ENCODE results near the gene GRN.

DNA sequence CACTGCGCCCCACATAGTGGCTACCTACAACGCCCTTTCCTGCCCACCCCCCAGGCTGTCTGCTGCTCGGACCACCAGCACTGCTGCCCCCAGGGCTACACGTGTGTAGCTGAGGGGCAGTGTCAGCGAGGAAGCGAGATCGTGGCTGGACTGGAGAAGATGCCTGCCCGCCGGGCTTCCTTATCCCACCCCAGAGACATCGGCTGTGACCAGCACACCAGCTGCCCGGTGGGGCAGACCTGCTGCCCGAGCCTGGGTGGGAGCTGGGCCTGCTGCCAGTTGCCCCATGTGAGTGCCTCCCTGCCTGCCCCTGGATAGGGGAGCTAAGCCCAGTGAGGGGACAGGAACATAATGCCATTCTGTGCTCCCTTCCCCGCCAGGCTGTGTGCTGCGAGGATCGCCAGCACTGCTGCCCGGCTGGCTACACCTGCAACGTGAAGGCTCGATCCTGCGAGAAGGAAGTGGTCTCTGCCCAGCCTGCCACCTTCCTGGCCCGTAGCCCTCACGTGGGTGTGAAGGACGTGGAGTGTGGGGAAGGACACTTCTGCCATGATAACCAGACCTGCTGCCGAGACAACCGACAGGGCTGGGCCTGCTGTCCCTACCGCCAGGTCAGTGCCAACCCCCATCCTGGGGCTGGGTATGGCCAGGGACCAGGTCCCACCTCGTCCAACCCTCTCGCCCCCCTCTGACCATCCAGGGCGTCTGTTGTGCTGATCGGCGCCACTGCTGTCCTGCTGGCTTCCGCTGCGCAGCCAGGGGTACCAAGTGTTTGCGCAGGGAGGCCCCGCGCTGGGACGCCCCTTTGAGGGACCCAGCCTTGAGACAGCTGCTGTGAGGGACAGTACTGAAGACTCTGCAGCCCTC lies 7.1 kb downstream of the GRN start:
- no peak for TF ChIP-seq EZH2phosphoT487 (IDR thresholded peaks at IDR 0.05; ENCODE audit: borderline replicate concordance, low read length)
- TF ChIP-seq, protein P1, sequence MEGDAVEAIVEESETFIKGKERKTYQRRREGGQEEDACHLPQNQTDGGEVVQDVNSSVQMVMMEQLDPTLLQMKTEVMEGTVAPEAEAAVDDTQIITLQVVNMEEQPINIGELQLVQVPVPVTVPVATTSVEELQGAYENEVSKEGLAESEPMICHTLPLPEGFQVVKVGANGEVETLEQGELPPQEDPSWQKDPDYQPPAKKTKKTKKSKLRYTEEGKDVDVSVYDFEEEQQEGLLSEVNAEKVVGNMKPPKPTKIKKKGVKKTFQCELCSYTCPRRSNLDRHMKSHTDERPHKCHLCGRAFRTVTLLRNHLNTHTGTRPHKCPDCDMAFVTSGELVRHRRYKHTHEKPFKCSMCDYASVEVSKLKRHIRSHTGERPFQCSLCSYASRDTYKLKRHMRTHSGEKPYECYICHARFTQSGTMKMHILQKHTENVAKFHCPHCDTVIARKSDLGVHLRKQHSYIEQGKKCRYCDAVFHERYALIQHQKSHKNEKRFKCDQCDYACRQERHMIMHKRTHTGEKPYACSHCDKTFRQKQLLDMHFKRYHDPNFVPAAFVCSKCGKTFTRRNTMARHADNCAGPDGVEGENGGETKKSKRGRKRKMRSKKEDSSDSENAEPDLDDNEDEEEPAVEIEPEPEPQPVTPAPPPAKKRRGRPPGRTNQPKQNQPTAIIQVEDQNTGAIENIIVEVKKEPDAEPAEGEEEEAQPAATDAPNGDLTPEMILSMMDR (IDR thresholded peaks at IDR 0.05; ENCODE audit: low read depth, low read length, poor library complexity, severe bottlenecking), result no peak
